22Rv1 (cell line): ENCODE measurements around the gene REC8.

Experiments used
- H3K27ac ChIP-seq: fragments of 450-650 bp; 2 replicates; pipeline ENCODE4 v1.5.1; 2017
- ZFX ChIP-seq: fragments of 450-650 bp; IDR thresholded peaks from 2 replicates; pipeline ENCODE4 v1.6.1; 2017; ENCODE audit warnings: antibody characterized with exemption, borderline replicate concordance
- TF ChIP-seq, protein P1 (sequence below): fragments of 450-650 bp; IDR thresholded peaks from 2 replicates; pipeline ENCODE4 v1.5.1; 2017; ENCODE audit warnings: mild to moderate bottlenecking

The REC8 gene

GRCh38 chr14:24226473-24226872 is 54.6 kb downstream of the REC8 start:
- TF ChIP-seq, protein P1, sequence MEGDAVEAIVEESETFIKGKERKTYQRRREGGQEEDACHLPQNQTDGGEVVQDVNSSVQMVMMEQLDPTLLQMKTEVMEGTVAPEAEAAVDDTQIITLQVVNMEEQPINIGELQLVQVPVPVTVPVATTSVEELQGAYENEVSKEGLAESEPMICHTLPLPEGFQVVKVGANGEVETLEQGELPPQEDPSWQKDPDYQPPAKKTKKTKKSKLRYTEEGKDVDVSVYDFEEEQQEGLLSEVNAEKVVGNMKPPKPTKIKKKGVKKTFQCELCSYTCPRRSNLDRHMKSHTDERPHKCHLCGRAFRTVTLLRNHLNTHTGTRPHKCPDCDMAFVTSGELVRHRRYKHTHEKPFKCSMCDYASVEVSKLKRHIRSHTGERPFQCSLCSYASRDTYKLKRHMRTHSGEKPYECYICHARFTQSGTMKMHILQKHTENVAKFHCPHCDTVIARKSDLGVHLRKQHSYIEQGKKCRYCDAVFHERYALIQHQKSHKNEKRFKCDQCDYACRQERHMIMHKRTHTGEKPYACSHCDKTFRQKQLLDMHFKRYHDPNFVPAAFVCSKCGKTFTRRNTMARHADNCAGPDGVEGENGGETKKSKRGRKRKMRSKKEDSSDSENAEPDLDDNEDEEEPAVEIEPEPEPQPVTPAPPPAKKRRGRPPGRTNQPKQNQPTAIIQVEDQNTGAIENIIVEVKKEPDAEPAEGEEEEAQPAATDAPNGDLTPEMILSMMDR = no peak
- no peak for TF ChIP-seq ZFX
- H3K27ac ChIP-seq = no peak overlapping the region

DNA sequence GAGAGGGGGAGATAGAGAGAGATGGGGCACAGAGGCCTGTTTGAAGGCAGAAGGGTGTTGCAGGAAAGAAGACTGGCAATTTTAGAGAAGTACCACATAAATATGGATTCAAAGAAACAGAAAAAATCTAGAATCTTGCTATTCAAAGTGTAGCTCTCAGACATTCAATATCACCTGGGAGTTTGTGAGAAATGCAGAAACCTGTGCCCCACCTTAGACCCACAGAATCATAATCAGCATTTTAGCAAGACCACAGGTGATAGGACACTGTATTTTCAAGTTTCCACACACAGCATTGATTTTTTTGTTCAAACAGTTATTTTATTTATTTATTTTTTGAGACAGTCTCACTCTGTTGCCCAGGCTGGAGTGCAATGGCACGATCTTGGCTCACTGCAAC is 57.0 kb downstream of the REC8 start:
- no peak overlapping the region for H3K27ac ChIP-seq
- TF ChIP-seq, protein P1 = no peak
